GM12878 (cell line): ENCODE data around the gene SPINK4. TPM values are rescaled to one million over a fixed set of nuclear protein-coding genes. Genes with fewer than 3 reads are reported as not detected.
A peak's percentile ranks its signal among the peaks of the same experiment; 100 is the strongest.

Experiments
- CHD1 ChIP-seq: IDR thresholded peaks from 2 replicates; pipeline ENCODE4 v1.6.1; 2012; ENCODE audit warnings: low read depth, low read length, improper control_type of control experiment
- CHD4 ChIP-seq: fragments of 200-600 bp; sonication (generic); IDR thresholded peaks from 2 replicates; pipeline ENCODE4 v1.6.1; 2016; ENCODE audit warnings: mild to moderate bottlenecking
- EP300 ChIP-seq, 2 experiments: fragments of 150-350 bp in 1 of 2; IDR thresholded peaks; 2 replicates each; pipeline ENCODE4 v1.6.1; 2011 to 2012; ENCODE audit warnings: low read depth in 2 of 2, low read length in 2 of 2, borderline replicate concordance in 1 of 2, improper control_type of control experiment in 1 of 2, inconsistent platforms in 1 of 2; ENCODE audit not compliant: control insufficient read depth in 1 of 2
- ESRRA ChIP-seq: IDR thresholded peaks from 2 replicates; pipeline ENCODE4 v1.6.1; 2012; ENCODE audit warnings: mild to moderate bottlenecking, low read length, improper control_type of control experiment
- ETV6 ChIP-seq, 2 experiments: fragments of 450-650 bp in 1 of 2; IDR thresholded peaks in 1 of 2; conservative IDR thresholded peaks in 1 of 2; 2 replicates each; pipeline ENCODE4 v1.6.1; 2014; ENCODE audit warnings: antibody characterized with exemption in 1 of 2, borderline replicate concordance in 1 of 2, low read depth in 1 of 2, mild to moderate bottlenecking in 1 of 2, moderate library complexity in 1 of 2
- EZH2 ChIP-seq: IDR thresholded peaks from 2 replicates; pipeline ENCODE4 v1.6.1; 2012; ENCODE audit warnings: low read depth, mild to moderate bottlenecking, control low read depth, inconsistent platforms, low read length, borderline replicate concordance; ENCODE audit not compliant: control insufficient read depth
- HCFC1 ChIP-seq: fragments of 150-350 bp; IDR thresholded peaks from 2 replicates; pipeline ENCODE4 v1.6.1; 2014; ENCODE audit warnings: low read length
- IKZF1 ChIP-seq: fragments of 450-650 bp; conservative IDR thresholded peaks from 2 replicates; pipeline ENCODE4 v1.6.1; 2017; ENCODE audit warnings: antibody characterized with exemption, mild to moderate bottlenecking
- JUND ChIP-seq: IDR thresholded peaks from 2 replicates; pipeline ENCODE4 v1.6.1; 2012; ENCODE audit warnings: low read depth, mild to moderate bottlenecking, low read length, improper control_type of control experiment, moderate library complexity
- MYB ChIP-seq: fragments of 150-350 bp; IDR thresholded peaks from 2 replicates; pipeline ENCODE4 v1.6.1; 2014; ENCODE audit warnings: mild to moderate bottlenecking, low read depth, low read length, borderline replicate concordance
- PAX5 ChIP-seq: IDR thresholded peaks from 2 replicates; pipeline ENCODE4 v1.6.1; 2011; ENCODE audit warnings: low read depth, low read length, borderline replicate concordance
- RUNX3 ChIP-seq: IDR thresholded peaks from 2 replicates; pipeline ENCODE4 v1.6.1; 2012; ENCODE audit warnings: low read length, inconsistent platforms
- SMAD1 ChIP-seq: fragments of 450-650 bp; IDR thresholded peaks from 2 replicates; pipeline ENCODE4 v1.6.1; 2018; ENCODE audit warnings: mild to moderate bottlenecking, low read depth; ENCODE audit not compliant: partially characterized antibody
- SMAD5 ChIP-seq: IDR thresholded peaks from 2 replicates; pipeline ENCODE4 v1.6.1; 2016; ENCODE audit warnings: antibody characterized with exemption, low read depth
- SP1 ChIP-seq: IDR thresholded peaks from one replicate; pipeline ENCODE4 v1.6.1; 2011; ENCODE audit warnings: low read depth, low read length
- SREBF2 ChIP-seq: IDR thresholded peaks from 2 replicates; pipeline ENCODE4 v1.6.1; 2012; ENCODE audit warnings: mild to moderate bottlenecking, low read length
- WRNIP1 ChIP-seq: IDR thresholded peaks from 2 replicates; pipeline ENCODE4 v1.6.1; 2011; ENCODE audit warnings: low read depth, low read length, improper control_type of control experiment, borderline replicate concordance
- YY1 ChIP-seq: IDR thresholded peaks from 2 replicates; pipeline ENCODE4 v1.6.1; 2011; ENCODE audit warnings: low read depth, mild to moderate bottlenecking, low read length
- polyA plus RNA-seq, 11 experiments: library from polyadenylated mRNA; depleted of rRNA in 4 of 11; unstranded in 6 of 11; stranded (reverse) in 5 of 11; fragments of >200 nt; fragmentation: Nextera tagmentation in 4 of 11; fragmentation: Illumina TruSeq in 1 of 11; extraction: Ambion mirVana in 4 of 11; extraction: Trizol in 1 of 11; gene quantifications; 1 replicate in 1 of 11; 2 replicates in 10 of 11; pipeline versions ENCODE4 v1.2.1 to v1.2.3, GENCODE V29; 2011 to 2016; ENCODE audit warnings: inconsistent platforms in 2 of 11, missing spikeins in 2 of 11, low read depth in 1 of 11
- total RNA-seq, 4 experiments: library from RNA; depleted of rRNA in 3 of 4; stranded (reverse); fragments of >200 nt in 3 of 4; fragmentation: Illumina TruSeq in 1 of 4; extraction: Trizol in 1 of 4; gene quantifications; 2 replicates each; pipeline versions ENCODE4 v1.2.1 to v1.2.3, GENCODE V29; 2013 to 2021
- TF ChIP-seq, protein P1 (sequence below): IDR thresholded peaks from 2 replicates; pipeline ENCODE4 v1.6.1; 2012; ENCODE audit warnings: low read depth, low read length, improper control_type of control experiment
- TF ChIP-seq, protein P2 (sequence below): IDR thresholded peaks from 2 replicates; pipeline ENCODE4 v1.6.1; 2012; ENCODE audit warnings: low read depth, low read length, improper control_type of control experiment
- TF ChIP-seq, protein P3 (sequence below): fragments of 450-650 bp; formaldehyde crosslinking; IDR thresholded peaks from 2 replicates; pipeline ENCODE4 v1.5.0; 2022; ENCODE audit warnings: mild to moderate bottlenecking, missing genetic modification characterization
- TF ChIP-seq, protein P4 (sequence below): fragments of 450-650 bp; IDR thresholded peaks from 2 replicates; pipeline ENCODE4 v1.6.1; 2017; ENCODE audit warnings: mild to moderate bottlenecking, moderate library complexity

Gene SPINK4
- total and polyA plus RNA-seq, 10 of the 15 experiments (the other 5 are each of a cell fraction or from before 2014, with no cell fraction given) = not detected

DNA sequence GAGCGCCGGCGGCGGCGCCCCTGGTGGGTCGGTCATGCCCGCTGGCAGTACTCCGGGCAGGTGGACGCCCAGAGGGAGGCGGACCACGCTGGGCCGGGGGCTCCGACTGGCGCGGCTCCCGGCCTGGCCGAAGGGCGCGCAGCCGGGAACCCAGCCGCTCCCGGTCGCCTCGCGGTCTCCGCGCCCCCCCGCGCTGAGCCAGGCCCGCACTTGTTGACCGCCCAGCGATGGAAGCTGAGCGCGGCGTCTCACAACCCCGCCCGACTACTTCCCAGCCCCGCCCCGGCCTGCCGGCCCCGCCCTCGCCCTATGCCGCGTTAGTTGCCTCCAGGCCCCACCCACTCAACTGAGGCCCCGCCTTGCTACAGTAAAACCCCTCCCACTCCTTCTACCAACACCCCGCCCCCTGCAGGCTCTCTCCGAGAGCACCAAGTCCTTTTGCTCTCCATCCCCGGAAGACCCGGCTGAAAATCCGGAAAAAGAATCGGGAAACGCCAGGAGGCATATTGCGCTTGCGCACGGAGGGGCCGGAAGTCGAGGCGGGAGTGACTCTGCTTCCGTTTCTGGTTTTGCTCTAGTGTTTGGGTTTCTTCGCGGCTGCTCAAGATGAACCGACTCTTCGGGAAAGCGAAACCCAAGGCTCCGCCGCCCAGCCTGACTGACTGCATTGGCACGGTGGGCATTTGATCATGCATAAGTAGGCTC lies 24.7 kb downstream of the SPINK4 start, which contains the start of the genes BAG1 and CHMP5 (continued):
- TF ChIP-seq, protein P1, sequence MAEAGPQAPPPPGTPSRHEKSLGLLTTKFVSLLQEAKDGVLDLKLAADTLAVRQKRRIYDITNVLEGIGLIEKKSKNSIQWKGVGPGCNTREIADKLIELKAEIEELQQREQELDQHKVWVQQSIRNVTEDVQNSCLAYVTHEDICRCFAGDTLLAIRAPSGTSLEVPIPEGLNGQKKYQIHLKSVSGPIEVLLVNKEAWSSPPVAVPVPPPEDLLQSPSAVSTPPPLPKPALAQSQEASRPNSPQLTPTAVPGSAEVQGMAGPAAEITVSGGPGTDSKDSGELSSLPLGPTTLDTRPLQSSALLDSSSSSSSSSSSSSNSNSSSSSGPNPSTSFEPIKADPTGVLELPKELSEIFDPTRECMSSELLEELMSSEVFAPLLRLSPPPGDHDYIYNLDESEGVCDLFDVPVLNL = no peak
- TF ChIP-seq SMAD1 = no peak
- peak in 1 of 2 experiments; percentile 72; a peak in 1 of 4 replicates for TF ChIP-seq ETV6 (conservative IDR thresholded peaks at IDR 0.05 in 1 of 2, IDR thresholded peaks at IDR 0.05 in 1 of 2; ENCODE audit: borderline replicate concordance in 1 of 2, low read depth in 1 of 2)
- TF ChIP-seq CHD1 = no peak
- TF ChIP-seq HCFC1 = peak; percentile 57
- TF ChIP-seq, protein P2, sequence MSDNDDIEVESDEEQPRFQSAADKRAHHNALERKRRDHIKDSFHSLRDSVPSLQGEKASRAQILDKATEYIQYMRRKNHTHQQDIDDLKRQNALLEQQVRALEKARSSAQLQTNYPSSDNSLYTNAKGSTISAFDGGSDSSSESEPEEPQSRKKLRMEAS = no peak; the same call in 1 of the 2 replicates
- TF ChIP-seq EP300 (IDR thresholded peaks at IDR 0.05; ENCODE audit: borderline replicate concordance in 1 of 2, control insufficient read depth in 1 of 2, low read depth in 2 of 2, low read length in 2 of 2) = no peak
- TF ChIP-seq JUND = no peak
- TF ChIP-seq, protein P3, sequence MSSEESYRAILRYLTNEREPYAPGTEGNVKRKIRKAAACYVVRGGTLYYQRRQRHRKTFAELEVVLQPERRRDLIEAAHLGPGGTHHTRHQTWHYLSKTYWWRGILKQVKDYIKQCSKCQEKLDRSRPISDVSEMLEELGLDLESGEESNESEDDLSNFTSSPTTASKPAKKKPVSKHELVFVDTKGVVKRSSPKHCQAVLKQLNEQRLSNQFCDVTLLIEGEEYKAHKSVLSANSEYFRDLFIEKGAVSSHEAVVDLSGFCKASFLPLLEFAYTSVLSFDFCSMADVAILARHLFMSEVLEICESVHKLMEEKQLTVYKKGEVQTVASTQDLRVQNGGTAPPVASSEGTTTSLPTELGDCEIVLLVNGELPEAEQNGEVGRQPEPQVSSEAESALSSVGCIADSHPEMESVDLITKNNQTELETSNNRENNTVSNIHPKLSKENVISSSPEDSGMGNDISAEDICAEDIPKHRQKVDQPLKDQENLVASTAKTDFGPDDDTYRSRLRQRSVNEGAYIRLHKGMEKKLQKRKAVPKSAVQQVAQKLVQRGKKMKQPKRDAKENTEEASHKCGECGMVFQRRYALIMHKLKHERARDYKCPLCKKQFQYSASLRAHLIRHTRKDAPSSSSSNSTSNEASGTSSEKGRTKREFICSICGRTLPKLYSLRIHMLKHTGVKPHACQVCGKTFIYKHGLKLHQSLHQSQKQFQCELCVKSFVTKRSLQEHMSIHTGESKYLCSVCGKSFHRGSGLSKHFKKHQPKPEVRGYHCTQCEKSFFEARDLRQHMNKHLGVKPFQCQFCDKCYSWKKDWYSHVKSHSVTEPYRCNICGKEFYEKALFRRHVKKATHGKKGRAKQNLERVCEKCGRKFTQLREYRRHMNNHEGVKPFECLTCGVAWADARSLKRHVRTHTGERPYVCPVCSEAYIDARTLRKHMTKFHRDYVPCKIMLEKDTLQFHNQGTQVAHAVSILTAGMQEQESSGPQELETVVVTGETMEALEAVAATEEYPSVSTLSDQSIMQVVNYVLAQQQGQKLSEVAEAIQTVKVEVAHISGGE (CRISPR knock-in tag) = no peak
- peak; percentile 51; the same call in 1 of the 2 replicates for TF ChIP-seq RUNX3
- TF ChIP-seq SREBF2 = no peak
- TF ChIP-seq ESRRA = no peak
- TF ChIP-seq EZH2 = no peak
- TF ChIP-seq SP1 = peak; percentile 51
- TF ChIP-seq, protein P4, sequence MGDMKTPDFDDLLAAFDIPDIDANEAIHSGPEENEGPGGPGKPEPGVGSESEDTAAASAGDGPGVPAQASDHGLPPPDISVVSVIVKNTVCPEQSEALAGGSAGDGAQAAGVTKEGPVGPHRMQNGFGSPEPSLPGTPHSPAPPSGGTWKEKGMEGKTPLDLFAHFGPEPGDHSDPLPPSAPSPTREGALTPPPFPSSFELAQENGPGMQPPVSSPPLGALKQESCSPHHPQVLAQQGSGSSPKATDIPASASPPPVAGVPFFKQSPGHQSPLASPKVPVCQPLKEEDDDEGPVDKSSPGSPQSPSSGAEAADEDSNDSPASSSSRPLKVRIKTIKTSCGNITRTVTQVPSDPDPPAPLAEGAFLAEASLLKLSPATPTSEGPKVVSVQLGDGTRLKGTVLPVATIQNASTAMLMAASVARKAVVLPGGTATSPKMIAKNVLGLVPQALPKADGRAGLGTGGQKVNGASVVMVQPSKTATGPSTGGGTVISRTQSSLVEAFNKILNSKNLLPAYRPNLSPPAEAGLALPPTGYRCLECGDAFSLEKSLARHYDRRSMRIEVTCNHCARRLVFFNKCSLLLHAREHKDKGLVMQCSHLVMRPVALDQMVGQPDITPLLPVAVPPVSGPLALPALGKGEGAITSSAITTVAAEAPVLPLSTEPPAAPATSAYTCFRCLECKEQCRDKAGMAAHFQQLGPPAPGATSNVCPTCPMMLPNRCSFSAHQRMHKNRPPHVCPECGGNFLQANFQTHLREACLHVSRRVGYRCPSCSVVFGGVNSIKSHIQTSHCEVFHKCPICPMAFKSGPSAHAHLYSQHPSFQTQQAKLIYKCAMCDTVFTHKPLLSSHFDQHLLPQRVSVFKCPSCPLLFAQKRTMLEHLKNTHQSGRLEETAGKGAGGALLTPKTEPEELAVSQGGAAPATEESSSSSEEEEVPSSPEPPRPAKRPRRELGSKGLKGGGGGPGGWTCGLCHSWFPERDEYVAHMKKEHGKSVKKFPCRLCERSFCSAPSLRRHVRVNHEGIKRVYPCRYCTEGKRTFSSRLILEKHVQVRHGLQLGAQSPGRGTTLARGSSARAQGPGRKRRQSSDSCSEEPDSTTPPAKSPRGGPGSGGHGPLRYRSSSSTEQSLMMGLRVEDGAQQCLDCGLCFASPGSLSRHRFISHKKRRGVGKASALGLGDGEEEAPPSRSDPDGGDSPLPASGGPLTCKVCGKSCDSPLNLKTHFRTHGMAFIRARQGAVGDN = peak; percentile 43
- TF ChIP-seq PAX5 = no peak
- no peak for TF ChIP-seq MYB
- 0 out of 2 replicates have a peak, but pooled peaks have one; percentile 39 for TF ChIP-seq SMAD5
- no peak for TF ChIP-seq CHD4
- peak; percentile 26; the same call in 1 of the 2 replicates for TF ChIP-seq YY1
- no peak for TF ChIP-seq WRNIP1
- peak; percentile 93 for TF ChIP-seq IKZF1
